Epithelial cell of esophagus (primary cell): ENCODE results near the gene PARP8.
"Not testable (repeated sequence)": the region's sequence is repeated elsewhere in the genome, so short reads cannot be mapped to it uniquely, and the experiment has no call there.

Experiments used
- DNase-seq: peaks from one replicate; pipeline ENCODE4 v3.0.0; 2010; ENCODE audit warnings: low read depth
- H3K4me3 ChIP-seq: 2 replicates; pipeline ENCODE4 v1.5.1; 2011; ENCODE audit warnings: mild to moderate bottlenecking, low read length, control low read depth
- CTCF ChIP-seq: IDR thresholded peaks from 2 replicates; pipeline ENCODE4 v1.5.1; 2011; ENCODE audit warnings: low read depth, mild to moderate bottlenecking, low read length, control low read depth, inconsistent platforms; ENCODE audit not compliant: insufficient read depth; ENCODE audit errors: missing control alignments

The PARP8 gene

GRCh38 chr5:50798002-50798401, 131.6 kb downstream of the PARP8 start:
- no peak overlapping the region for H3K4me3 ChIP-seq
- DNase-seq = no peak
- TF ChIP-seq CTCF = no peak

- TF ChIP-seq CTCF = no peak
- H3K4me3 ChIP-seq = no peak overlapping the region
- DNase-seq = no peak
Observed at GRCh38 chr5:50799596-50799995, 133.2 kb downstream of the PARP8 start.

GRCh38 chr5:50800410-50800809, 134.0 kb downstream of the PARP8 start:
- DNase-seq = no peak
- no peak overlapping the region for H3K4me3 ChIP-seq
- TF ChIP-seq CTCF = no peak

GRCh38 chr5:50807661-50808060, 141.2 kb downstream of the PARP8 start:
- peak; percentile 89 for DNase-seq
- H3K4me3 ChIP-seq = no peak overlapping the region
- TF ChIP-seq CTCF = no peak

GRCh38 chr5:50808406-50808805, 142.0 kb downstream of the PARP8 start:
- no peak for TF ChIP-seq CTCF
- no peak overlapping the region for H3K4me3 ChIP-seq
- DNase-seq = peak; percentile 33

GRCh38 chr5:50811746-50812145, 145.3 kb downstream of the PARP8 start:
- not testable (repeated sequence) for H3K4me3 ChIP-seq, DNase-seq

- no peak overlapping the region for H3K4me3 ChIP-seq
- no peak for TF ChIP-seq CTCF
- DNase-seq = no peak
Observed at GRCh38 chr5:50813691-50814090, 147.3 kb downstream of the PARP8 start.

- DNase-seq = no peak
Observed at GRCh38 chr5:50814556-50814955, 148.1 kb downstream of the PARP8 start.

More at GRCh38 chr5:50814556-50814955, 148.1 kb downstream of the PARP8 start:
- no peak overlapping the region for H3K4me3 ChIP-seq
- no peak for TF ChIP-seq CTCF
